Testis (tissue), 3 donors: ENCODE measurements around the gene MTERF4. TPM values are rescaled to one million over a fixed set of nuclear protein-coding genes. Genes with fewer than 3 reads are reported as not detected.
A peak's percentile ranks its signal among the peaks of the same experiment; 100 is the strongest.

Source experiments
- DNase-seq: peaks from one replicate; pipeline ENCODE4 v3.0.0-alpha.2; 2019
- H3K27ac ChIP-seq, 2 donors: fragments of 200-600 bp; sonication (generic); one replicate each; pipeline ENCODE4 v1.5.1; 2019
- H3K27me3 ChIP-seq: fragments of 200-600 bp; sonication (generic); one replicate; pipeline ENCODE4 v1.5.1; 2019
- H3K36me3 ChIP-seq: fragments of 200-600 bp; sonication (generic); one replicate; pipeline ENCODE4 v1.5.1; 2017; ENCODE audit warnings: low read depth; ENCODE audit errors: missing control alignments
- H3K4me1 ChIP-seq: fragments of 200-600 bp; sonication (generic); one replicate; pipeline ENCODE4 v1.5.1; 2019
- H3K4me3 ChIP-seq, 2 donors: fragments of 200-600 bp; sonication (generic); one replicate each; pipeline ENCODE4 v1.5.1; 2017 to 2019
- H3K9me3 ChIP-seq: fragments of 200-600 bp; sonication (generic); one replicate; pipeline ENCODE4 v1.5.1; 2017
- POLR2A ChIP-seq: fragments of 450-650 bp; IDR thresholded peaks from one replicate; pipeline ENCODE4 v1.6.1; 2017; ENCODE audit warnings: antibody characterized with exemption, mild to moderate bottlenecking, moderate library complexity
- WGBS, 2 donors: methylation state at CpG; one replicate each; pipeline ENCODE4 v1.1.5; 2018; 5-methylcytosine and 5-hydroxymethylcytosine counted together
- intact Hi-C: fragments of 100-400 bp; cut with DNase I; formaldehyde crosslinking; loops from one replicate; pipeline ENCODE4 v1.15.1; 2023; ENCODE audit warnings: low total_unique reads
- polyA plus RNA-seq: library from polyadenylated mRNA; stranded (reverse); fragments of 350-450 nt; fragmentation: Illumina TruSeq; extraction: RNeasy Lipid Tissue Mini Kit (QIAGEN cat#74804); gene quantifications from one replicate; pipeline ENCODE4 v1.2.3, GENCODE V29; 2014; ENCODE audit warnings: low read depth, low replicate concordance; ENCODE audit not compliant: insufficient read depth
- total RNA-seq, 2 donors: library from RNA; depleted of rRNA; stranded (reverse); fragments of >200 nt; gene quantifications; one replicate each; pipeline ENCODE4 v1.2.3, GENCODE V29; 2016
- TF ChIP-seq, protein P1 (sequence below), 3 experiments: fragments of 450-650 bp in 2 of 3; fragments of 200-600 bp in 1 of 3; sonication (generic) in 1 of 3; IDR thresholded peaks; one replicate each; pipeline ENCODE4 v1.5.1; 2016 to 2019; ENCODE audit warnings: antibody characterized with exemption in 3 of 3, mild to moderate bottlenecking in 2 of 3, moderate library complexity in 1 of 3

MTERF4 gene
- total and polyA plus RNA-seq, 3 donors from 2014 or later: 26.4 to 40.6 (median 37.3) TPM

- intact Hi-C loops: no loop called here
- peak; percentile 71 for DNase-seq
- no peaks in the 10 kb centered on the region for H3K36me3 ChIP-seq
- peaks cover 37% of the 10 kb centered on the region for H3K4me1 ChIP-seq
- WGBS, 2 donors: 57 to 71% methylated on average over 7 to 9 of the region's 9 CpGs
- H3K9me3 ChIP-seq: no peaks in the 10 kb centered on the region
- no peak overlapping the region for H3K4me3 ChIP-seq
- H3K27me3 ChIP-seq: no peaks in the 10 kb centered on the region
- H3K27ac ChIP-seq: peak overlapping the region; percentile 47 to 53
- no peak for TF ChIP-seq POLR2A
- TF ChIP-seq, protein P1, sequence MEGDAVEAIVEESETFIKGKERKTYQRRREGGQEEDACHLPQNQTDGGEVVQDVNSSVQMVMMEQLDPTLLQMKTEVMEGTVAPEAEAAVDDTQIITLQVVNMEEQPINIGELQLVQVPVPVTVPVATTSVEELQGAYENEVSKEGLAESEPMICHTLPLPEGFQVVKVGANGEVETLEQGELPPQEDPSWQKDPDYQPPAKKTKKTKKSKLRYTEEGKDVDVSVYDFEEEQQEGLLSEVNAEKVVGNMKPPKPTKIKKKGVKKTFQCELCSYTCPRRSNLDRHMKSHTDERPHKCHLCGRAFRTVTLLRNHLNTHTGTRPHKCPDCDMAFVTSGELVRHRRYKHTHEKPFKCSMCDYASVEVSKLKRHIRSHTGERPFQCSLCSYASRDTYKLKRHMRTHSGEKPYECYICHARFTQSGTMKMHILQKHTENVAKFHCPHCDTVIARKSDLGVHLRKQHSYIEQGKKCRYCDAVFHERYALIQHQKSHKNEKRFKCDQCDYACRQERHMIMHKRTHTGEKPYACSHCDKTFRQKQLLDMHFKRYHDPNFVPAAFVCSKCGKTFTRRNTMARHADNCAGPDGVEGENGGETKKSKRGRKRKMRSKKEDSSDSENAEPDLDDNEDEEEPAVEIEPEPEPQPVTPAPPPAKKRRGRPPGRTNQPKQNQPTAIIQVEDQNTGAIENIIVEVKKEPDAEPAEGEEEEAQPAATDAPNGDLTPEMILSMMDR (IDR thresholded peaks at IDR 0.05): no peak
These were observed 33.6 kb upstream of the MTERF4 start for GRCh38 chr2:241135737-241136136.

DNA sequence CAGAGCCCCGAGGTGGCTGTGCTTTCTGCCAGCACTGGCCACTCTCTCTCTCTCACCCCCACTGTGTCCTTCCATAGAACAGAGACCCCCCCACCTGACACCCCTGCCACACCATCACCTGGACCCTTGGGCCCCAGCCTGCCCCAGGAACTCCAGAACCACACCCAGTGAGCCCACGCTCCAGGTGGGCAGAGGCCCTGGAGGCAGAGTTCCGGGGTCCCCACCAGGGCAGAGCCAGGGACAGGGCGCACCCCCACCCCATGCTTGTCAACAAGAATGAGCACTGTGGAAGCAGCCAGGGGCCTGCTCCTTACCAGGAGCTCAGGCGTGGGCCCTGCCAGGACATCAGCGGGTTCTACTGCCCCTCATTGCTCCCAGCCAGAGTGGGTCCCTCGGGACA is 32.6 kb upstream of the MTERF4 start:
- no peak for DNase-seq
- intact Hi-C loops: no loop called here
- Histone ChIP-seq H3K27ac (no peak overlapping the region), H3K9me3 (no peaks in the 10 kb centered on the region), H3K27me3 (no peaks in the 10 kb centered on the region), H3K4me3 (no peak overlapping the region), H3K36me3 (no peaks in the 10 kb centered on the region), H3K4me1 (peaks cover 37% of the 10 kb centered on the region)
- 85 to 86% methylated on average over 1 to 7 of the region's 7 CpGs for WGBS, 2 donors
- TF ChIP-seq, protein P1 (IDR thresholded peaks at IDR 0.05): no peak
- TF ChIP-seq POLR2A: no peak

- H3K9me3 ChIP-seq: no peaks in the 10 kb centered on the region
- no peak overlapping the region for H3K27ac ChIP-seq
- intact Hi-C loops: no loop called here
- H3K36me3 ChIP-seq: no peaks in the 10 kb centered on the region
- WGBS, 2 donors: 93 to 98% methylated on average over 10 of the region's 10 CpGs
- no peak overlapping the region for H3K4me3 ChIP-seq
- H3K4me1 ChIP-seq: peaks cover 37% of the 10 kb centered on the region
- no peak for DNase-seq
- TF ChIP-seq POLR2A: no peak
- TF ChIP-seq, protein P1 (IDR thresholded peaks at IDR 0.05): no peak
- H3K27me3 ChIP-seq: no peaks in the 10 kb centered on the region
These were observed 31.3 kb upstream of the MTERF4 start for GRCh38 chr2:241133436-241133820.

DNA sequence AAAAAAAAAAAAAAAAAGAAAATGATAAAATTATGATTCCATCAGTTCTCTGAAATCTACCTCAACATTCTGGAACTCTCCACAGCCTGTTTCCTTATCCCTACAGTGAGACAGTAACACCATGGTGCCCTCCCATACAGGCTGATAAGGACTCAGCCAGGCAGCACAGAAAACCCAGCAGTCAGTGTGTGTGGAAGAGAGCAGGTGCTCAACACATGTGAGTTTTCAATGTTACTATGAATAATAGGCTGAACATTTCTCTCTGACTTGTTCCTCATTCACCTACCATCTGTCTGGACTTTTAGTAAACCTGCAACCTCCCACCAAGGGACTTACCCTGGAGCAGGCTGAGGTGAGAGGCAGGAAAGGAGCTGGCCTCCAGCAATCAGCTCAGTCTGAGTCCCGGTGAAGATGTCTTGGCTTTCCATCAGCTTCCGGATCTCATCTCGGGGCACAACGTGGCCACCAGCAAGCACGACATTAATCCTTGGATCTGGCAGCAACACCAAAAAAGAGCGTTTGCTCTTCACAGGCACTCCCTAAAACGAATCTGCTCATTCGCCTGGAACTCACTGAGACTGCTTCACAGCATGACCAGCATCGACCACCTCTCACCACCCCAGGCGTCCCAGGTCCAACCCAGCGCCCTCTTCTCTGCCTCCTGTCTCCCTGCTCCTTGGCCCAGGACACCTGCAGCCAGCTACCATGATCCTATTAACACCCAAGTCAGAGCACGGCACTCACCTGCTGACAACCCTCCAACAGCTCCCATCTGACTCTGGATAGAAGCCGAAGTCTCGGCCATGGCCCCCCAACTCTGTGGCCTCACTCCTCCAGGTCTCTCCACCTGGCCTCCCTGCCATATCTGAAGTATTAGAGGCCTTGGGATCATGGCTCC is 30.7 kb upstream of the MTERF4 start:
- Histone ChIP-seq H3K36me3 (no peaks in the 10 kb centered on the region), H3K27me3 (no peaks in the 10 kb centered on the region), H3K27ac (no peak overlapping the region), H3K9me3 (no peaks in the 10 kb centered on the region), H3K4me3 (no peak overlapping the region), H3K4me1 (peaks cover 37% of the 10 kb centered on the region)
- DNase-seq: no peak
- intact Hi-C loops: no loop called here
- WGBS, 2 donors: 77 to 80% methylated on average over 12 to 14 of the region's 14 CpGs
- TF ChIP-seq, protein P1 (IDR thresholded peaks at IDR 0.05): no peak
- TF ChIP-seq POLR2A: no peak

DNA sequence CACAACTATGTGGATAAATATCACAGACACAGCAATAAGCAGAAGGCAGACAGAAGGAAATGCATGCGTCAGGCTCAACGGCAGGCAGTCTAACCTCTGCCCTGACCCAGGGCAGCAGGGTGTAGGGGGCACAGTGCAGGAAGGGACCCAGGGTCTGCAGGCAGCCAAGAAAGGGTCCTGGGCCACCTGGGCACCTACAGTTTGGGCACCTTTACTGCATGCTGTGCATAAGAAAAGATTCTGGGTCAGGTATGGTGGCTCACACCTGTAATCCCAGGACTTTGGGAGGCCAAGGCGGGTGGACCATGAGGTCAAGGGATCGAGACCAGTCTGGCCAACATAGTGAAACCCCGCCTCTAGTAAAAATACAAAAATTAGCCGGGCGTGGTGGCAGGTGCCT is 29.4 kb upstream of the MTERF4 start:
- Histone ChIP-seq H3K4me3 (no peak overlapping the region), H3K27me3 (no peaks in the 10 kb centered on the region), H3K27ac (no peak overlapping the region), H3K9me3 (no peaks in the 10 kb centered on the region), H3K36me3 (no peaks in the 10 kb centered on the region), H3K4me1 (peaks cover 27% of the 10 kb centered on the region)
- intact Hi-C loops: no loop called here
- no peak for TF ChIP-seq POLR2A
- TF ChIP-seq, protein P1 (IDR thresholded peaks at IDR 0.05): no peak
- WGBS, 2 donors: 96% methylated on average over 7 of the region's 7 CpGs
- DNase-seq: no peak
